K562 (cell line): ENCODE measurements around the gene PTH2.

ENCODE experiments used
- ESRRA ChIP-seq: fragments of 450-650 bp; IDR thresholded peaks from 2 replicates; pipeline ENCODE4 v1.6.1; 2014; ENCODE audit warnings: low read depth, mild to moderate bottlenecking, moderate library complexity, borderline replicate concordance
- FOXJ3 ChIP-seq: sonication (generic); formaldehyde crosslinking; IDR thresholded peaks from 2 replicates; pipeline ENCODE4 v1.4.0; 2020; ENCODE audit warnings: mild to moderate bottlenecking, missing genetic modification reagents
- KAT8 ChIP-seq: fragments of 450-650 bp; IDR thresholded peaks from 2 replicates; pipeline ENCODE4 v1.6.1; 2016; ENCODE audit warnings: low read depth, mild to moderate bottlenecking
- POLR2AphosphoS2 ChIP-seq: IDR thresholded peaks from 2 replicates; pipeline ENCODE4 v1.6.1; 2012; ENCODE audit warnings: low read length, improper control_type of control experiment
- POLR2AphosphoS5 ChIP-seq: IDR thresholded peaks from 2 replicates; pipeline ENCODE4 v1.6.1; 2011; ENCODE audit warnings: mild to moderate bottlenecking, low read depth, low read length, moderate library complexity; ENCODE audit not compliant: control insufficient read depth, insufficient read depth
- TEAD2 ChIP-seq: fragments of 450-650 bp; IDR thresholded peaks from 2 replicates; pipeline ENCODE4 v1.6.1; 2016; ENCODE audit warnings: missing genetic modification characterization, control low read depth, missing compliant biosample characterization
- YBX1 ChIP-seq: fragments of 450-650 bp; IDR thresholded peaks from 2 replicates; pipeline ENCODE4 v1.7.1; 2016; ENCODE audit warnings: mild to moderate bottlenecking
- TF ChIP-seq, protein P1 (sequence below), 3 experiments: IDR thresholded peaks in 2 of 3; conservative IDR thresholded peaks in 1 of 3; 2 replicates each; pipeline ENCODE4 v1.5.1; 2011 to 2012; ENCODE audit warnings: low read length in 3 of 3, mild to moderate bottlenecking in 3 of 3, control low read depth in 2 of 3, improper control_type of control experiment in 1 of 3, inconsistent platforms in 1 of 3, low read depth in 1 of 3, mixed read lengths in 1 of 3, moderate library complexity in 1 of 3; ENCODE audit not compliant: insufficient read depth in 2 of 3
- TF ChIP-seq, protein P2 (sequence below): fragments of 150-350 bp; conservative IDR thresholded peaks from 2 replicates; pipeline ENCODE4 v1.6.1; 2014; ENCODE audit warnings: low read length

DNA sequence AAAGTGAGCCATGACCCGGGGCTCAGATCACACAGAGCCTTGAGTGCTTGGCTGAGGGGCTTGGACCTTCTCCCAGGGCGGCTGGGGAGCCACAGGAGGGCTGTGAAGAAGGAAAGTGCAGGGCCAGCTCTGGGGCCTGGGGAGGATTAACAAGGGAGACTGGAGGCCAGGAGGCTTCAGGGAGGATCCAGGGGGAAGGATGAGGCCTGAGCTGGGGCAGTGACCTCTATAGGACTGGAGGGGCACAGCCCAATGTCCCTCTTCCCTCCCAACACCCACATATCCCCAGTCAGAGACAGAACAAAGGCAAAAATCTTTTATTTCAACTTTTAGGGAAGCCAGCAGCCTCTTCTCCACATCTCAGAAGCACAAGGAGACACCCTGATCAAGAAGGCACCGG, 22.8 kb upstream of the PTH2 start:
- TF ChIP-seq POLR2AphosphoS5, result no peak
- no peak for TF ChIP-seq KAT8
- no peak for TF ChIP-seq FOXJ3 (CRISPR knock-in tag)
- TF ChIP-seq YBX1, result no peak
- no peak for TF ChIP-seq POLR2AphosphoS2
- no peak for TF ChIP-seq TEAD2 (tag)
- TF ChIP-seq, protein P1, sequence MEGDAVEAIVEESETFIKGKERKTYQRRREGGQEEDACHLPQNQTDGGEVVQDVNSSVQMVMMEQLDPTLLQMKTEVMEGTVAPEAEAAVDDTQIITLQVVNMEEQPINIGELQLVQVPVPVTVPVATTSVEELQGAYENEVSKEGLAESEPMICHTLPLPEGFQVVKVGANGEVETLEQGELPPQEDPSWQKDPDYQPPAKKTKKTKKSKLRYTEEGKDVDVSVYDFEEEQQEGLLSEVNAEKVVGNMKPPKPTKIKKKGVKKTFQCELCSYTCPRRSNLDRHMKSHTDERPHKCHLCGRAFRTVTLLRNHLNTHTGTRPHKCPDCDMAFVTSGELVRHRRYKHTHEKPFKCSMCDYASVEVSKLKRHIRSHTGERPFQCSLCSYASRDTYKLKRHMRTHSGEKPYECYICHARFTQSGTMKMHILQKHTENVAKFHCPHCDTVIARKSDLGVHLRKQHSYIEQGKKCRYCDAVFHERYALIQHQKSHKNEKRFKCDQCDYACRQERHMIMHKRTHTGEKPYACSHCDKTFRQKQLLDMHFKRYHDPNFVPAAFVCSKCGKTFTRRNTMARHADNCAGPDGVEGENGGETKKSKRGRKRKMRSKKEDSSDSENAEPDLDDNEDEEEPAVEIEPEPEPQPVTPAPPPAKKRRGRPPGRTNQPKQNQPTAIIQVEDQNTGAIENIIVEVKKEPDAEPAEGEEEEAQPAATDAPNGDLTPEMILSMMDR (IDR thresholded peaks at IDR 0.05 in 2 of 3, conservative IDR thresholded peaks at IDR 0.05 in 1 of 3; ENCODE audit: insufficient read depth in 2 of 3, low read depth in 1 of 3, low read length in 3 of 3), result 0 out of 6 replicates have a peak, but pooled peaks of 1 of the 3 experiments have one; percentile 17
- TF ChIP-seq, protein P2, sequence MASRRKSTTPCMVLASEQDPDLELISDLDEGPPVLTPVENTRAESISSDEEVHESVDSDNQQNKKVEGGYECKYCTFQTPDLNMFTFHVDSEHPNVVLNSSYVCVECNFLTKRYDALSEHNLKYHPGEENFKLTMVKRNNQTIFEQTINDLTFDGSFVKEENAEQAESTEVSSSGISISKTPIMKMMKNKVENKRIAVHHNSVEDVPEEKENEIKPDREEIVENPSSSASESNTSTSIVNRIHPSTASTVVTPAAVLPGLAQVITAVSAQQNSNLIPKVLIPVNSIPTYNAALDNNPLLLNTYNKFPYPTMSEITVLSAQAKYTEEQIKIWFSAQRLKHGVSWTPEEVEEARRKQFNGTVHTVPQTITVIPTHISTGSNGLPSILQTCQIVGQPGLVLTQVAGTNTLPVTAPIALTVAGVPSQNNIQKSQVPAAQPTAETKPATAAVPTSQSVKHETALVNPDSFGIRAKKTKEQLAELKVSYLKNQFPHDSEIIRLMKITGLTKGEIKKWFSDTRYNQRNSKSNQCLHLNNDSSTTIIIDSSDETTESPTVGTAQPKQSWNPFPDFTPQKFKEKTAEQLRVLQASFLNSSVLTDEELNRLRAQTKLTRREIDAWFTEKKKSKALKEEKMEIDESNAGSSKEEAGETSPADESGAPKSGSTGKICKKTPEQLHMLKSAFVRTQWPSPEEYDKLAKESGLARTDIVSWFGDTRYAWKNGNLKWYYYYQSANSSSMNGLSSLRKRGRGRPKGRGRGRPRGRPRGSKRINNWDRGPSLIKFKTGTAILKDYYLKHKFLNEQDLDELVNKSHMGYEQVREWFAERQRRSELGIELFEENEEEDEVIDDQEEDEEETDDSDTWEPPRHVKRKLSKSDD, result no peak
- TF ChIP-seq ESRRA, result no peak
